ENCODE results near the gene ZFYVE9. TPM values are rescaled to one million over a fixed set of nuclear protein-coding genes. Genes with fewer than 3 reads are reported as not detected.

Gene ZFYVE9
- total and polyA plus RNA-seq, 2 donors from 2014 or later: 10.5 to 18.9 TPM

DNA sequence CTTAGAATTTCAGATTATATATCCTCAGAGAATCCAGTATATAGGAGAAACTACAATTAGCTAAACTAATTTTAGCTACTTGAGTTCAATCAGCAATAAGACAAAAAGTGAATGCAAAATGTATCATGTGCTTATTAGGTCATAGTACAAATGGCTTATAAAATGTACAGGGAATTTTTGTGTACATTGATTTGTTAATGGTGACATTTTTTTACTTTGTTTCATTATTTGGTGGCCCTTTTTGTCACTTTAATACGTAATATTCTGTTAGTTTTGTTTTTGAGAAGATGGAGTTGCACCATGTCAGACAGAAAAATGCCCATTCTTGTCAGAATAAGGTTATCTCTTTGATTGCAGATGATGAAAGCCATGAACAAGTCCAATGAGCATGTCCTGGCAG, 190.5 kb downstream of the ZFYVE9 start:
- H3K9ac ChIP-seq (ENCODE audit: low read length in 3 of 3): no peak overlapping the region
- DNase-seq: no peak
- no peaks in the 10 kb centered on the region for H3K27me3 ChIP-seq (ENCODE audit: control insufficient read depth, insufficient read depth, low read length)
- TF ChIP-seq, protein P1, sequence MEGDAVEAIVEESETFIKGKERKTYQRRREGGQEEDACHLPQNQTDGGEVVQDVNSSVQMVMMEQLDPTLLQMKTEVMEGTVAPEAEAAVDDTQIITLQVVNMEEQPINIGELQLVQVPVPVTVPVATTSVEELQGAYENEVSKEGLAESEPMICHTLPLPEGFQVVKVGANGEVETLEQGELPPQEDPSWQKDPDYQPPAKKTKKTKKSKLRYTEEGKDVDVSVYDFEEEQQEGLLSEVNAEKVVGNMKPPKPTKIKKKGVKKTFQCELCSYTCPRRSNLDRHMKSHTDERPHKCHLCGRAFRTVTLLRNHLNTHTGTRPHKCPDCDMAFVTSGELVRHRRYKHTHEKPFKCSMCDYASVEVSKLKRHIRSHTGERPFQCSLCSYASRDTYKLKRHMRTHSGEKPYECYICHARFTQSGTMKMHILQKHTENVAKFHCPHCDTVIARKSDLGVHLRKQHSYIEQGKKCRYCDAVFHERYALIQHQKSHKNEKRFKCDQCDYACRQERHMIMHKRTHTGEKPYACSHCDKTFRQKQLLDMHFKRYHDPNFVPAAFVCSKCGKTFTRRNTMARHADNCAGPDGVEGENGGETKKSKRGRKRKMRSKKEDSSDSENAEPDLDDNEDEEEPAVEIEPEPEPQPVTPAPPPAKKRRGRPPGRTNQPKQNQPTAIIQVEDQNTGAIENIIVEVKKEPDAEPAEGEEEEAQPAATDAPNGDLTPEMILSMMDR (IDR thresholded peaks at IDR 0.05; ENCODE audit: borderline replicate concordance, extremely low read depth, insufficient read depth): no peak
- no peak overlapping the region for H3K4me3 ChIP-seq (ENCODE audit: low read length in 3 of 3)
- no peaks in the 10 kb centered on the region for H3K9me3 ChIP-seq (ENCODE audit: control insufficient read depth in 2 of 3, insufficient read depth in 1 of 3, low read length in 3 of 3)
- no peak for FAIRE-seq
- H3K27ac ChIP-seq (ENCODE audit: low read depth in 2 of 2, low read length in 2 of 2): no peak overlapping the region
- intact Hi-C loops (cut with DNase I): no loop called here
- H3K36me3 ChIP-seq (ENCODE audit: control insufficient read depth in 2 of 3, insufficient read depth in 3 of 3, low read length in 3 of 3): peaks cover 2 to 7% (median 4%) of the 10 kb centered on the region in 3 donors
- no peaks in the 10 kb centered on the region for H3K4me1 ChIP-seq (ENCODE audit: control insufficient read depth in 2 of 3, insufficient read depth in 2 of 3, low read depth in 1 of 3, low read length in 3 of 3)

DNA sequence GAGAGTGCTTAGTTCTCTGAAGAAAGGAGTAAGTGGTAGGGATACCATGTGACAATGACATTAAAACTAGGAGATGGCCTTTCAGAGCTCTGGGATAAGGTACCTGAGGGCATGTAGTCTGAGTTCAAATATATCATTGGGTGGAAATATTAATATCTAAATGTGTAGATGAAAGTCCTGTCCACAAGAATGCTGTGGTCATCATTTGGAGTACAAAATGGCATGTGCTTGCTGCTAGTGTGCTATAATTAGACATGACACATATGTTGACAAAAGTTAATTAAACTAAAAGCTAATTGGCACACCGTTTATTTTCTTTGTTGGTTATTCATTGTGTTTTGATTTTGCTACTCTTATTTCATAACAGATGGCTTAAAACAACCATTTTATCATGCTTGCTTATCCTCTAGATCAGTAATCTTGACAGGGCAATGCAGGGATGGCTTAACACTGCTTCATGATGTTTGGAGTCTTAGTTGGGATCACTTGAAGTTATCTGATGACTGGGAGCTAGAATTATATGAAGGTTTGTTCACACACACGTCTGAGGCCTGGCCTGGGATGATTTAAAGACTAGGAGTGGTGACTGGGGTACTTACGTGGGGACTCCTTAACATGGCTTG, 193.1 kb downstream of the ZFYVE9 start:
- no peak overlapping the region for H3K4me3 ChIP-seq (ENCODE audit: low read length in 3 of 3)
- TF ChIP-seq, protein P1 (IDR thresholded peaks at IDR 0.05; ENCODE audit: borderline replicate concordance, extremely low read depth, insufficient read depth): no peak
- FAIRE-seq: no peak

DNA sequence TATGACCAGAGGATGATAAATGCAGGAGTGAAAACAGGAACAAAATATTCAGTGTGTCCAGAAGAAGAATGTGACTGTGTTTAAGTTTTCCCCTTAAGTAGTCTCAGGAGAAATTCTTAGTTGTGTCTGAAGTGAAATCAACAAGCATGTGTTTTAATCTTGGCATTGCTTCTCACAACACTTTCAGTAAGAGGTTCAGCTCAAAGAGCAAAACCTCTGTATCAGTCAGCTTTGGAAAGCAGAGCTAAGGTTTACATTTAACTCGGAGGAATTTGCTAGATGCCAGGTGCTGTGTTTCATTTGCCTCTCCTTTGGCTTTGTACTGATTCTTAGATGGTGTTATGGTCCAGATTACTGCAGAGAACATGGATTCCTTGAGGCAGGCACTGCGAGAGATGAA, 195.6 kb downstream of the ZFYVE9 start:
- no peaks in the 10 kb centered on the region for H3K27me3 ChIP-seq (ENCODE audit: control insufficient read depth, insufficient read depth, low read length)
- no peak overlapping the region for H3K27ac ChIP-seq (ENCODE audit: low read depth in 2 of 2, low read length in 2 of 2)
- TF ChIP-seq, protein P1 (IDR thresholded peaks at IDR 0.05; ENCODE audit: borderline replicate concordance, extremely low read depth, insufficient read depth): no peak
- H3K9ac ChIP-seq (ENCODE audit: low read length in 3 of 3): no peak overlapping the region
- no peak overlapping the region for H3K4me3 ChIP-seq (ENCODE audit: low read length in 3 of 3)
- no peaks in the 10 kb centered on the region for H3K4me1 ChIP-seq (ENCODE audit: control insufficient read depth in 2 of 3, insufficient read depth in 2 of 3, low read depth in 1 of 3, low read length in 3 of 3)
- DNase-seq (no peak), FAIRE-seq (no peak)
- no peaks in the 10 kb centered on the region for H3K9me3 ChIP-seq (ENCODE audit: control insufficient read depth in 2 of 3, insufficient read depth in 1 of 3, low read length in 3 of 3)
- peaks cover 4 to 7% (median 6%) of the 10 kb centered on the region in 3 donors for H3K36me3 ChIP-seq (ENCODE audit: control insufficient read depth in 2 of 3, insufficient read depth in 3 of 3, low read length in 3 of 3)
- intact Hi-C loops (cut with DNase I): no loop called here

More for the DNA sequence above, 193.1 kb downstream of the ZFYVE9 start:
- no peaks in the 10 kb centered on the region for H3K4me1 ChIP-seq (ENCODE audit: control insufficient read depth in 2 of 3, insufficient read depth in 2 of 3, low read depth in 1 of 3, low read length in 3 of 3)
- no peak overlapping the region for H3K27ac ChIP-seq (ENCODE audit: low read depth in 2 of 2, low read length in 2 of 2)
- H3K9ac ChIP-seq (ENCODE audit: low read length in 3 of 3): no peak overlapping the region
- H3K9me3 ChIP-seq (ENCODE audit: control insufficient read depth in 2 of 3, insufficient read depth in 1 of 3, low read length in 3 of 3): no peaks in the 10 kb centered on the region
- peaks cover 4 to 7% (median 4%) of the 10 kb centered on the region in 3 donors for H3K36me3 ChIP-seq (ENCODE audit: control insufficient read depth in 2 of 3, insufficient read depth in 3 of 3, low read length in 3 of 3)
- no peak for DNase-seq
- intact Hi-C loops (cut with DNase I): no loop called here
- H3K27me3 ChIP-seq (ENCODE audit: control insufficient read depth, insufficient read depth, low read length): no peaks in the 10 kb centered on the region
